ENCODE results near the gene TEX35. TPM values are rescaled to one million over a fixed set of nuclear protein-coding genes. Genes with fewer than 3 reads are reported as not detected.

The TEX35 gene
- total RNA-seq, 4 donors from 2014 or later: not detected

DNA sequence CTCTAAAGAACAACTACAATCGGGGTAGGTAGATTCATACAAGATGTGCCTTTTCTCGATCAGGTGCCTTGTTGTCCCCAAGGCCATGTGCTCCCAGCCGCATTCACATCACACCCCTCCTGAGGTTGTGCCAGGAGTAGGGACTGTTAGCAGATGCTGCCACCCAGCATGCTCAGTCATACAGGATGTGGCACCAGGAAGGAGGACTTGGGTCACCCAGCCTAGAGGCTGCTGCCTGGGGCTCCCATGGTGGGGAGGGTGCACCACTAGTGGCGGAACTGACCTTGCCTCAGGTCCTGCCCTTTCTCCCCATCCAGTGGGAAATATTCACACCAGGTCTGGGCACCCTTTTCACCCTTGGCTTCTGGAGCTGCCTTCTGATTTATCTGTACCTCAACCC, 8.3 kb downstream of the TEX35 start:
- H3K27me3 ChIP-seq: no peaks in the 10 kb centered on the region
- no peak for TF ChIP-seq EP300 (IDR thresholded peaks at IDR 0.05; ENCODE audit: low read depth)
- no peak for TF ChIP-seq POLR2A (IDR thresholded peaks at IDR 0.05)
- TF ChIP-seq POLR2AphosphoS5 (IDR thresholded peaks at IDR 0.05): no peak
- TF ChIP-seq, protein P1, sequence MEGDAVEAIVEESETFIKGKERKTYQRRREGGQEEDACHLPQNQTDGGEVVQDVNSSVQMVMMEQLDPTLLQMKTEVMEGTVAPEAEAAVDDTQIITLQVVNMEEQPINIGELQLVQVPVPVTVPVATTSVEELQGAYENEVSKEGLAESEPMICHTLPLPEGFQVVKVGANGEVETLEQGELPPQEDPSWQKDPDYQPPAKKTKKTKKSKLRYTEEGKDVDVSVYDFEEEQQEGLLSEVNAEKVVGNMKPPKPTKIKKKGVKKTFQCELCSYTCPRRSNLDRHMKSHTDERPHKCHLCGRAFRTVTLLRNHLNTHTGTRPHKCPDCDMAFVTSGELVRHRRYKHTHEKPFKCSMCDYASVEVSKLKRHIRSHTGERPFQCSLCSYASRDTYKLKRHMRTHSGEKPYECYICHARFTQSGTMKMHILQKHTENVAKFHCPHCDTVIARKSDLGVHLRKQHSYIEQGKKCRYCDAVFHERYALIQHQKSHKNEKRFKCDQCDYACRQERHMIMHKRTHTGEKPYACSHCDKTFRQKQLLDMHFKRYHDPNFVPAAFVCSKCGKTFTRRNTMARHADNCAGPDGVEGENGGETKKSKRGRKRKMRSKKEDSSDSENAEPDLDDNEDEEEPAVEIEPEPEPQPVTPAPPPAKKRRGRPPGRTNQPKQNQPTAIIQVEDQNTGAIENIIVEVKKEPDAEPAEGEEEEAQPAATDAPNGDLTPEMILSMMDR (IDR thresholded peaks at IDR 0.05): no peak
- no peak overlapping the region for H3K4me3 ChIP-seq
- H3K36me3 ChIP-seq: no peaks in the 10 kb centered on the region
- DNase-seq: no peak
- intact Hi-C loops (cut with DNase I; ENCODE audit: low total_unique reads) (no loop called here), in situ Hi-C loops (cut with MboI; ENCODE audit: low pct_ligation_motif_present in 1 of 4, low pct_unique_long_range_greater_than_20kb in 1 of 4, low sequenced_read_pairs in 3 of 4) (no loop called here)
- WGBS, 2 donors (ENCODE audit: low coverage in 1 of 2): 93 to 96% methylated on average over 3 to 4 of the region's 4 CpGs
- no peaks in the 10 kb centered on the region for H3K4me1 ChIP-seq
- H3K27ac ChIP-seq: no peak overlapping the region
- no peaks in the 10 kb centered on the region for H3K9me3 ChIP-seq

DNA sequence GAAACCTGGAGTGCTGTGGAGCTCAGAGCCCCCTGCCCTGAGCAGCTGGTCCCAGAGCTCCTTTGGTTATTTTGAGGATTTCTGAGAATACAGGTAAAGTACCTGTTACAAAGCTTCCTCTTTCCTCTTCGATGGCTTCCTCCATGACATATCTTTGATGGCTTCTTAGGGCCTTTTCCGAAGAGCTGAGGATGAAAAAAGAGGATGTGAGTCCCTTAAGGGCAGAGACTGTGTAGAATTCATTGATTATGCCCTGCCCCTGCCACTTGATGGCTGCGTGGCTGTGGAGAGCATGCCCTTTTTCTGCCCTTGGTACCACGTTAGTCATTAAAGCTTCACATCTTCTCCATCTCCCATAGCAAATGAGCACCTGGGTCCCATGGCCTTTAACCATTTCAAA, 14.2 kb downstream of the TEX35 start:
- Histone ChIP-seq H3K27me3 (no peaks in the 10 kb centered on the region), H3K27ac (no peak overlapping the region), H3K4me1 (peaks cover 0 to 4% (median 0%) of the 10 kb centered on the region in 4 donors), H3K4me3 (no peak overlapping the region), H3K36me3 (no peaks in the 10 kb centered on the region), H3K9me3 (no peaks in the 10 kb centered on the region)
- no peak for DNase-seq
- in situ Hi-C loops (cut with MboI; ENCODE audit: low pct_ligation_motif_present in 1 of 4, low pct_unique_long_range_greater_than_20kb in 1 of 4, low sequenced_read_pairs in 3 of 4): loop anchor here (25.0 kb wide), 2 partner anchors 485 to 835 kb away; partner anchors contain the start of gene AXDND1 (in 3 of the 4)
- WGBS, 2 donors (ENCODE audit: low coverage in 1 of 2): 74 to 76% methylated on average over 3 to 4 of the region's 4 CpGs
- TF ChIP-seq POLR2AphosphoS5 (IDR thresholded peaks at IDR 0.05): no peak
- TF ChIP-seq POLR2A (IDR thresholded peaks at IDR 0.05): no peak
- TF ChIP-seq, protein P1 (IDR thresholded peaks at IDR 0.05): no peak
- no peak for TF ChIP-seq EP300 (IDR thresholded peaks at IDR 0.05; ENCODE audit: low read depth)
- intact Hi-C loops (cut with DNase I; ENCODE audit: low total_unique reads): no loop called here

- Histone ChIP-seq H3K4me1 (peaks cover 0 to 8% (median 3%) of the 10 kb centered on the region in 4 donors), H3K36me3 (no peaks in the 10 kb centered on the region), H3K4me3 (no peak overlapping the region), H3K9me3 (no peaks in the 10 kb centered on the region), H3K27me3 (no peaks in the 10 kb centered on the region), H3K27ac (no peak overlapping the region)
- TF ChIP-seq, protein P1 (IDR thresholded peaks at IDR 0.05): no peak
- TF ChIP-seq POLR2A (IDR thresholded peaks at IDR 0.05) (no peak), EP300 (IDR thresholded peaks at IDR 0.05; ENCODE audit: low read depth) (no peak), POLR2AphosphoS5 (IDR thresholded peaks at IDR 0.05) (no peak)
- intact Hi-C loops (cut with DNase I; ENCODE audit: low total_unique reads): no loop called here
- in situ Hi-C loops (cut with MboI; ENCODE audit: low pct_ligation_motif_present in 1 of 4, low pct_unique_long_range_greater_than_20kb in 1 of 4, low sequenced_read_pairs in 3 of 4): loop anchor here (25.0 kb wide), 2 partner anchors 484 to 834 kb away; partner anchors contain the start of gene AXDND1 (in 3 of the 4)
- 89 to 100% methylated on average over 1 to 10 of the region's 10 CpGs for WGBS, 2 donors (ENCODE audit: low coverage in 1 of 2)
- DNase-seq: no peak
Observed at GRCh38 chr1:178528228-178528952, 15.5 kb downstream of the TEX35 start.

DNA sequence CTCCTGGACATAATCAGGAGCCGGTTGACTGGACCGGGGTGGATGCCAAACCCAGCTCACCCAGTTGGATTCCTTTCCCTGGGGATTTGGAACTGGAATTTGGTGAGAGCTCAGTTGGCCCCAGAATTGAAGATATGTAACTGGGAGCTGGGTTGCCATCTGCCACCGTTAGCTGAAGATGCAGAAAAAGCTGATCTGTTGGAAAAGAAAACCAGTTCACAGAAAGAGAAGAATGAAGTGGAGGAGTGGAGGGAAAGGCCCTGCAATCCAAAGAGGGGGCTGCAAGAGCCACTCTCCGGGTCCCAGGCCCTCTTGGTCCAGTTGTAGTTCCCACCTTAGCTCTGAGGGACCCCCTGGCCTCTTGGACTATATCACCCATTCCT, 16.0 kb downstream of the TEX35 start:
- intact Hi-C loops (cut with DNase I; ENCODE audit: low total_unique reads) (no loop called here), in situ Hi-C loops (cut with MboI; ENCODE audit: low pct_ligation_motif_present in 1 of 4, low pct_unique_long_range_greater_than_20kb in 1 of 4, low sequenced_read_pairs in 3 of 4) (loop anchor here (25.0 kb wide), 2 partner anchors 483 to 833 kb away; partner anchors contain the start of gene AXDND1 (in 3 of the 4))
- Histone ChIP-seq H3K36me3 (no peaks in the 10 kb centered on the region), H3K9me3 (no peaks in the 10 kb centered on the region), H3K27me3 (no peaks in the 10 kb centered on the region), H3K4me1 (peaks cover 0 to 8% (median 3%) of the 10 kb centered on the region in 4 donors), H3K27ac (no peak overlapping the region), H3K4me3 (no peak overlapping the region)
- WGBS, 2 donors (ENCODE audit: low coverage in 1 of 2): 60 to 87% methylated on average over 1 to 4 of the region's 4 CpGs
- TF ChIP-seq POLR2A (IDR thresholded peaks at IDR 0.05): no peak
- no peak for TF ChIP-seq EP300 (IDR thresholded peaks at IDR 0.05; ENCODE audit: low read depth)
- TF ChIP-seq, protein P1 (IDR thresholded peaks at IDR 0.05): no peak
- TF ChIP-seq POLR2AphosphoS5 (IDR thresholded peaks at IDR 0.05): no peak
- no peak for DNase-seq

Data from transverse colon (tissue), 4 donors.